Right ventricle myocardium inferior (tissue), 1 donor: ENCODE data around the gene ERCC3. TPM values are rescaled to one million over a fixed set of nuclear protein-coding genes. Genes with fewer than 3 reads are reported as not detected.
"Not testable (repeated sequence)": the region's sequence is repeated elsewhere in the genome, so short reads cannot be mapped to it uniquely, and the experiment has no call there.

Experiments
- ATAC-seq: fragments of 200-7000 bp; cut with Tn5 transposase; one replicate; pipeline ENCODE4 v1.9.1; 2020; ENCODE audit warnings: mild to moderate bottlenecking, moderate library complexity
- DNase-seq: peaks from one replicate; pipeline ENCODE4 v3.0.0; 2021; ENCODE audit errors: missing footprints
- intact Hi-C: fragments of 100-400 bp; cut with DNase I; formaldehyde crosslinking; loops from one replicate; pipeline ENCODE4 v1.11.0; 2022
- total RNA-seq: library from RNA; stranded (reverse); fragmentation: NEBNext Ultra II Directional; extraction: Animal tissue kit (Norgen Biotek cat#: 25700); gene quantifications from one replicate; pipeline ENCODE4 v1.2.1, GENCODE V29; 2021
- donor health status: DM: no; HTN: yes; CAD: no; lungs with severe emphysema.

Gene ERCC3
- total RNA-seq, 1 donor from 2014 or later, result 21.2 TPM

DNA sequence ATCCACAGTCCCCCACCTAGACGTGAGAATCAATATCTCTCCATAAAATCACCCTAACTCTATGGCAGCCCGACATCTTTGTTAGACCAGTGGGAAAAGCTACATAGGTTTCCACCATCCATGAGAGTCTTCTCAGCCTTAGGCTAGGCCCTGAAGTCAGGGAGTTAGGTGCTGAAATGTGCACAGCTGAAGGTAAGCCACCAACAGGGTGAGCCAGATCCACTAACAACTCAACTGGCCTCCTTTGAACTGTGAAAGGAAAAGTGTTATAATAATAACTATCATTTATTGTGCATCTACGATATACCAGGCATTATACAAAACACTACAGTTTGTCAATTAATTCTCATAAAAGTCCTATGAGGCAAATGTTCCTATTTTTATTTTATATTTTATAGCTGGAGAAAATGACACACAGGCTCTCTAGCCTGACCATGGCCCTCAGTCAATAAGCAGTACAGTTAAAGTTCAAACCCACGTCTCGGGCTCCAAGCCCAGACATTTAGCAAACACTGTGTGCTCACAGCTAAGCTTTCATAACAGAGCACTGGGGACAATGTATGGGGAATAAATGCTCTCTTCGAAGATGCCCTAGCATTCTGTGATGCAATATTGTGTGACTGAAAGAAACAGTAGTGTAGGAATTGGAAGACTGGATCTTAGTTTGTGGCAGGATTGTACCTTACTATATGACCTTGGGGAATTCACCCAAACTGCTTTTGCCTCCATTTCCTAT lies 62.6 kb downstream of the ERCC3 start:
- DNase-seq (no peak), ATAC-seq (no peak)
- intact Hi-C loops, result no loop called here

DNA sequence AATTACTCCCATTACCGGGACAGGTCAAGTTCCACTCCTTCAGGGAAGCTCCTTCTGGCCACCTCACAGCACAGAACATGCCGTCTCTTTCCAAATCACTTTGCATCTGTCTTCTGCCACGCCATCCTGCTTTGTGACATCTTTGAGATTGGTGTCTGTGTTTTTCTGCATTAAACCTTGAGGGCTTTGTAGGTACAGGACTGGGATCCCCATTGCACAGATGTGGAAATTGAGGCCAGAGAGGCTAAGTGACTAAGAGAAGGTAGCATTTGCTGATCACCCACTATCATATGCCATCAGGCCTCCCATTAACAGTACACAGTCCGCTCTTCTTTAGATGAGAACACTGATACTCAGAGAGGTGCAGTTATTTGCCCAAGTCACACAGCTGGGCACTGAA lies 64.4 kb downstream of the ERCC3 start:
- no peak for DNase-seq
- no peak for ATAC-seq
- intact Hi-C loops, result no loop called here

DNA sequence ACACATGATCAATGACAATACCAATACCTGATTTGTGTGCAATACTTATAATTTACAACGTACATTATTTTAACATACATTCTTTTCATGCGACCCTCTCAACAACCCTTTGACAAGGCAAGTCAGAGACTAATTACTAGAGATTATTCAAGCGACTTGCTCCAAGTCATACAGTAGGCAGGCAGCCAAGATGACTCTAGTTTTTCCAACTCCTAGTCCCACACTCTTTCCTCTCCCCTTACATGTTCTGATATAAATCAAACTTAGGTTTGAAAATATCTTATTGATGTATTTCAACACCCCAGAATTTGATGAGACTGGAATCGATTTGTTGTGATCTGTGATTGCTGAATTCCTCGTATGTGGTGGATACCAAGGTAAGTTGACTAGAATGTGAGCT lies 65.8 kb downstream of the ERCC3 start:
- no peak for ATAC-seq
- intact Hi-C loops, result no loop called here
- no peak for DNase-seq

DNA sequence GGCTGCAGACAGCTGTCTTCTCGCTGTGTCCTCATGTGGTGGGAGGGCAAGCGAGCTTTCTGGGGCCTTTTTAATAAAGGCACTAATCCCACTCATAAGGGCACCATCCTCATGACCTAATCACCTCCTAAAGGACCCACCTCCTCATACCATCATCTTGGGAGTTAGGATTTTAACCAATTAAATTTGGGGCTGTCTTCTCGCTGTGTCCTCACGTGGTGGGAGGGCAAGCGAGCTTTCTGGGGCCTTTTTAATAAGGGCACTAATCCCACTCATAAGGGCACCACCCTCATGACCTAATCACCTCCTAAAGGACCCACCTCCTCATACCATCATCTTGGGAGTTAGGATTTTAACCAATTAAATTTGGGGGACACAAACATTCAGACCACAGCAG lies 66.7 kb downstream of the ERCC3 start:
- not testable (repeated sequence) for DNase-seq, ATAC-seq

DNA sequence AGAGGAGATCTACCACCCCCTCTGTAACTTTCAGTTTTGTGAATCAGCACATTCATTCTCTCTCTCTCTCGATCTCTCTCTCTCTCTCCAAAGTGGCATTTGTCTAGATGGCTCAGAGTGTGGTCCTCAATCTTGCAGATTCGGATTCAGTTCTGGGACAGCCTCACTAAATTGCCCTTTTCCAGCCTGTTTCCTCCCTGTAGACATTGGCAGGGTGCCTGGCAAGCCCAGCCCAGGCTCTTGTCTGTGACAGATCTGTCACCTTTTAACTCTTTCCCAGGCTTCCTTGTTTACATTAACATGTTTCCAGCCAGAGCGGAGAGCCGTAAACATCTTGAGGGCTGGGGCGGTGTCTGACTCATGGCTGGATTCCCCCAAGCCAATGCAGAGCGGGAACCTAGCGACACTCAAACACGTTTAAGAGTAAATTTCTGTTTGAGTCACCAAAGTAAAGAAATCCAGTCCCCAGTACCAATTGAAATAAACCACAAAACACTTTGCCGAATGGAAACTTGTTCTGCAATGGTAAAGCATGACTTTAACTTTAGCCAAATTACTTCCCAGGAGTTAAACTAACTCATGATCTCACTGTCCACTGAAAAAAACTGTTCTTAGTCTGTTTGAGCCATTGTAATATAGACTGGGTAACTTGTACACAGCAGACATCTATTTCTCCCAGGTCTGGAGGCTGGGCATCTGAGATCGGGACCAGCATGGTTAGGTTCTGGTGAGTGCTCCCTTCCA lies 67.3 kb downstream of the ERCC3 start:
- ATAC-seq (no peak), DNase-seq (no peak)
- intact Hi-C loops, result no loop called here

More for the DNA sequence above, 66.7 kb downstream of the ERCC3 start:
- intact Hi-C loops, result not testable (repeated sequence)

DNA sequence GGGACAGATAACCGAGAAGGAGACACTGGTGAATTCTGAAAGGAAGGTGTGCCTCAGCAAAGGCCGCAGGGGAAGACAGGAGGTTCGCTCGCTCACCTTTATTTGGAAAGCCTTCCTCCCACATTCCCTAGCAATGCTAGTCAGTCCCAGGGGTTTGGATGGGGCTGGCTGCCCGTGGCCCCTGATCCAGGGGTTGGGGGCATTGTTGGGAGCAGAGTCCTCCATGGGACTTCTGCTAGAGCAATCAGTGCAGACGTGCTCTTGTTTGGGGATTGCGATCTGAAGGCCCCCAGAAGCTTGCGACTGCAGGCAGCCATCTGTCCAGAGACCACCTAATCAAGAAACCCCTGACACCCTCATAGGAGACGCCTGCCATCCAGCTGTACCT lies 67.8 kb downstream of the ERCC3 start:
- ATAC-seq, result no peak
- no peak for DNase-seq
- intact Hi-C loops, result no loop called here

DNA sequence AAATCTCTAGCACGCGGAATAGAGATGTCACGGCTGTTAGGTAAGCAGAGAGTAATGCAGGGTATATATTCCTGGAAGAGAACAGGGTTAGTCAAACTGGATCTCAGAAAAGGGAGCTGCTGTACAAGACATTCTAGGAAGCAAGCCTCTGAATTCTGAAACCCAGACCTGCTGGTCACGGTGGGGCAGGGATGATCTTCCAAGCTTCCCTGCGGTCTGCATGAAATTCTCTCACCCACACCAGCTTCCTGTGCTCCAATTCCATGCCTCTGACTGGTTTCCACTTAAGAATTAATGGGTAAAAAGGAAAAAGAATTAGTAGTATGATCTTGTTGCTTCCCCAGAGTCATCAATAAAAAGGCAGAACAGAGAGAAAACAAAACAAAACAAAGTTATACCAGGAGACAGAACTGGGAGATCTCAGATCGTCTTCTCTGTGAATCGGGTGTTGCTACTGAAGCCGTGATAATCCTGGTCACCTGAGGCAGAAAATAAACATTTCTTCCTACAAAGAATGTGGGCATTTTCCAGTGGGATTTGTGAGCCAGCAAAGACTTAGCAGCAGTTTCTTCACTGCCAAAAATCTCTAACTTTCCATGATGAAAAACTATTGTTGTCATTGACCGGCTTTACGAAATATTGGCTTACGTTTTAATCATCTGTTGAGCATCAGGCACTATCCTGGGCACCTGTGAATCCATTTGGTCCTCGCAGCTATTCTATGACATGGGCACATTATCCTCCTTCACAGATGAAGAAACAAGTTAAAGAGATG lies 68.6 kb downstream of the ERCC3 start:
- DNase-seq (no peak), ATAC-seq (no peak)
- intact Hi-C loops, result no loop called here

DNA sequence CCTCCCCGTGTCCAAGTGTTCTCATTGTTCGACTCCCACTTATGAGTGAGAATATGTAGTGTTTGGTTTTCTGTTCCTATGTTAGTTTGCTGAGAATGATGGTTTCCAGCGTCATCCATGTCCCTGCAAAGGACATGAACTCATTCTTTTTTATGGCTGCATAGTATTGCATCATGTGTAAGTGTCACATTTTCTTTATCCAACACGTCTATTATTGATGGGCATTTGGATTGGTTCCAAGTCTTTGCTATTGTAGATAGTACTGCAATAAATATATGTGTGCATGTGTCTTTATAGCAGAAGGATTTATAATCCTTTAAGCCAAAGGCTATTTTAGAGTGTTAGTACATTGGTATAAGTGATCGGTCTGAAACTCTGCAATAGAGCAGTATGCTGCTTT lies 69.8 kb downstream of the ERCC3 start:
- DNase-seq, intact Hi-C loops, ATAC-seq: not testable (repeated sequence)

DNA sequence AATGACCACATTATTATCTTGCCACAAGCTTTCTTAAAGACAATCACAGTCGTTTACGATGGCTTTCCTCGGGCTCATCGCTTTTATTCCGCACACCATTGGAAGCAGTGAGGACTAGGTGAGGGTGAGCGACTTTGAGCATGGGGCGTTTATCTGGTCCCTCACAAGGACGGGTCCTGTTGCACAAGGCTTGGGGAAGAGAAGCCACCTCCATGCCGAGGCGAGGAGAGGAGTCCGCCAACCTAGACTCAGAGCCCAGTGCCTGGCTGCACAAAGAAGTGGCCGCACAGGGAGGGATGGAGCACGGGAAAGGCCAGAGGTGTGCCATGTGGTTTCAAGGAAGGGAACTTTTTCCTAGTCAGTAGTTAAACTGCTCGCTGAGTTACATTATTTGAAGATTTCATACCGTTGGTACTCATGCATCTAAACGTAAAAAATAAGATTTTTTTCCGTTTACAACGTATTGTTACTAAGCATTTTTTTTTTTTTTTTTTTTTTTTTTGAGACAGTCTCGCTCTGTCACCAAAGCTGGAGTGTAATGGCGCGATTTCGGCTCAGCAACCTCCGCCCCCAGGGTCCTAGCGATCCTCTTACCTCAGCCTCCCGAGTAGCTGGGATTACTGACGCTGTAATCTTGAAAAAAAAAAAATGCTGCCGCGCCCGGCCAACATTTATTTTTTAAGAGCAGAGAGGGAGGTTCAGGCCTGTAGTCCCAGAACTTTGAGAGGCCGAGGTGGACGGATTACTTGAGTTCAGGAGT lies 73.0 kb downstream of the ERCC3 start:
- DNase-seq (no peak), ATAC-seq (no peak)
- intact Hi-C loops, result no loop called here

DNA sequence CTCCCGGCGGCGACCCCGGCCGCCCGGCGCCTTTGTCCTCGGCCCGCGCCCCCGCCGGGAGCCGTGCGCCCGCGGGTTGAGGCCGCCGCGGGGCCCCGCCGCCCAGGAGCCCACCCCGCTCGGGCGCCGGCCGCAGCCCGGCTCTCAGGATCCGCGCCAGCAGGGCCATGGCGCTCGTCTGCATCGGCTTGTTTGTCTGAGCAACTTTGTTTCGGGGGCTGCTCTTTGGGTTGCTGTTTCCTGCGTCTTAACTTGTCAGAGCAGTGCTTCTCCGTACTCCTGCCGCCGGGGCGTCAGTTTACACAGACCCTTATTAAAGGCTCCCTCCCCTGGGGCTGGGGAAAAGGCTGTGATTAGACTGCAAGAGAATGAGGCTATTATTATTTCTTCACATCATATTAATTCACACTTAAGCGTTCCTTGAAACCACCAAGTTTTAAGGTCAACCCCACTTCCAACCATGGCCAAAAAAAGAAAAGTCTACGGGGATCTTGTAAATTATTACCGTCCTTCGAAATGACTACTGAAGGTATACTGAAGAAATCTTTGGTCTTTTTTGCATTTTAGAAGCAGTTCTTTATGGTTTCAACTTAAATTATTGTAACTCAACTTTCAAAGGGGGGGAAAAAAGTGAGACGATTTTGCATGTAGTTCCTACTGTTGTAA lies 73.7 kb downstream of the ERCC3 start, which contains the start of gene CYP27C1:
TSS of gene CYP27C1 (minus strand) at position 198 of the 666 bp plus-strand sequence. CDS start at position 169, 29 bp downstream.
- no peak for ATAC-seq
- DNase-seq, result no peak
- intact Hi-C loops, result no loop called here

DNA sequence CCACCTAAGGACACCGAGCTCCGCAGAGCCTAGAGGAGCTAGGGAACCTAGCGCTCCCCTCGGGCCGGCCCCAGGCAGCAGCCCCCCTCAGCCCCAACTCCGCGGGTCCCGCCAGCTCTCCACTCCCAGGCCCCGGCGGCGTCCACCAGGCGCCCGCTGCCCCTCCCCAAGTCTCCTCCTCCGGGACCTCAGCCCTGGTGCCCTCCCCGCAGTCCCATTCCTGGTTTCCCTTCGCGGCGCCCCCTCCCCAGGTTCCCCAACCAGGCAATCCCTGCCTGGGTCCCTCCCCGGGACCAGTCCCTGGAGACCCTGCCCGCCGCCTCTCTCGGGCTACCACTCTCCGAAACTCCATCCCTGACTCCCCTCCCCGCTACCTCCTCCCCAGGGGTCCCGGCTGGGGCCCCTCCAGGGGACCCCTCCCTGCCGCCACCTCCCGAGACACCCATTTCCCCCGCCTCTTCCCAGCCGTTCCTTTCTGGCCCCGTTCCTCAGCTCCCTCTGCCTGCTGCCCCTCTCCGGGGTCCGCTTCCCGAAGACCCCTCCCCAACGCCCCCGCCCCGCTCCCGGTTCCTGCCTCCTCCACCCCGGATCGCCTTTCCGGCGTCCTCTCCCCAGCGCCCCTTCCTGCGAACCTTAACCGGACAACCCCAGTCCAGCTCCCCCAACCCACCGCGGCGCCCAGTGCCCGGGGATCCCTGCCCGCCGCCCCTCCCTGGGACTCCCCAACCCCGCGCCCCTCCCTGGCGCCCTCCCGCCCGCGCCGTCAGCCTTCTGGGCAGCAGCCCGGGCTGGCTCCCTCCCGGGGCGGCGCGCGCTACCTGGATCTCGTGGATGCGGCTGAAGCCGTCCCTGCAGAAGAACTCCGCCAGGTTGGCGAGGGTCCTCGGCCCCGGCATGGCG lies 74.5 kb downstream of the ERCC3 start:
- ATAC-seq (no peak), DNase-seq (no peak)
- intact Hi-C loops, result no loop called here

DNA sequence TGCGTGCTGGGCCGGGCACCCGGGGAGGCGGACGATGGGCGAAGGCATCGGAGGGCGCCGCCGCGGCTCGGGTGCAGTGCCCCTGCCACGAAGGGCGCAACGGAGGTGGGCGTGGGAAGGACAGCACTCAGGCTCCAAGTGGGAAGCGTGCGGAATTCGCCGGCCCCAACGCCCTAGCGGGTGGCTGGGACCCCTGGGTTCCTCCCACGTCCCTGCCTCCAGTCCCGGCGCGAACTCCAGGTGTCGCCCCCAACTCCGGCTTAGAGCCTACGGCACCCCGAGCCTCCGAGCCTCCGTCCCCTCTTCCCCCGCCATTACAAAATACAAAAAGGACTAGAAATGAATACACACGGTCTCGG lies 75.2 kb downstream of the ERCC3 start:
- intact Hi-C loops, result no loop called here
- no peak for ATAC-seq
- no peak for DNase-seq

DNA sequence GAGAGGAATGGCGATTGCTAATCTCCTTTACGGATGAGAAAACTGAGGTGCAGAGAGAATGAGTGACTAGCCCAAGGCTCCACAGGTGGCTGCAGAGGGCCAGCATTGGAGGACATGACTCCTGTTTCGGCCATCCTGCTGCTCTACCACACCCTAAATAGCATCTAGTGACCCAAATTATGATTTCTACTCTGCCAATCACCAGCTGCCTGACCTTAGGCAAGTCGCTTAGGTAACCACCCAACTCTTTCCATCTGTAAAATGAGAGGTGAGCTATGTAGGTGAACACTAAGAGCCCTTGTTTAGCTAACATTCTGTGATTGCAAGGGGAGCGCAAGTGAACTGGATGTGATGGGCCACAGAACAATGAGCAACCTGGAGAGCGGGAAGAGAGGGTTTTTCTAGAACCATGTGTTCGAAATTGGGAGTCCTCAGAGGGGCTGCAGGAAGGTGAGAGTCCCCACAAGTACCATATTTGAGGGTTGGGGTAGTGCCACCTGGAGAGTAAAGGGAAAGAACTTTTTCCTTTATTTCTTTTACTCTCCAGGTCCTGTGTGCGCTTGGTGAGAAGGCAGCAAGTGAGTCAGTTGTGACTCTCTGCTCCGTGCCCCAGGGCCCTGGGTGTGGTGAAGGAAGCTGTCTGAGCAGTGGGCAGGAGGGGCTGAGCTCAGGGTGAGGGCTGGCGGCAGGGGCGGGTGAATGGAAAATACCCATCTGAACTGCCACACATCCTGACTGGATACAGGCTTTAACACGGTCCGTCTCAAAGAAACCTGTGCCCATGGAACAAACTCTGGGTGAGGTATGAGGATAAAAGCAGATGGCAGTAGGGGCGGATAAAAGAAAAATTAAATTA lies 76.2 kb downstream of the ERCC3 start:
- DNase-seq (no peak), ATAC-seq (no peak)
- intact Hi-C loops, result no loop called here

DNA sequence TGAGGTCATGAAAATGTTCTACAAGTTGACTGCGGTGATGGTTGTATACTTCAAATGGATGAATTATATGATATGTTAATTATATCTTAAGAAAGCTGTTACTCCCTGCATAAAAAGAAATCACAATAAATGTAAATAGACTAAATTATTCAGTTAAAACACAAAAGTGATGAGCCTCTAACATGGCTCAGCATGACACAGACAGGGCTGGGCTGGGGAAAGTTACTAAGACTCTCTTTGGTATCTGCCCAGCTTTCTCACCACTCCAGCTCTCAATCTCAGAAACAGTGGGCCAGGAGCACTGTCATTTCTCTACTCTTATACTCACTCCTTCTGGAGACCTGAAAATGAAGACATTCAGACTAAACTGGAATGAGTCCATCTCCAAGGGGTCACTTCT lies 77.4 kb downstream of the ERCC3 start:
- intact Hi-C loops, result no loop called here
- ATAC-seq (no peak), DNase-seq (no peak)

DNA sequence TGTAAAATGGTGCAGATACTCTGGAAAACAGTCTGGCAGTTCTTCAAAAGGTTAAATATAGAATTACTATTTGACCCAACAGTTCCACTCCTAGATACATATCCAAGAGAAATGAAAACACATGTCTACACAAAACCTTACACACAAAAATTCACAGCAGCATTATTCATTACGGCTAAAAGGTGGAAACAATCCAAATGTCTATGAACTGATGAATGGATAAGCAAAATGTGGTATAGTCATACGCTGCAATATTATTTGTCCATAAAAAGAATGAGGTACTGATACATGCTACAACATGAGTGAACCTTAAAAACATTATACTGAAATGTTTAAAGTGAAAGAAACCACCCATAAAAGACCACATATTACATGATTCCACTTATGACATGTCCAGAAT lies 77.8 kb downstream of the ERCC3 start:
- intact Hi-C loops, result no loop called here
- ATAC-seq (no peak), DNase-seq (no peak)

DNA sequence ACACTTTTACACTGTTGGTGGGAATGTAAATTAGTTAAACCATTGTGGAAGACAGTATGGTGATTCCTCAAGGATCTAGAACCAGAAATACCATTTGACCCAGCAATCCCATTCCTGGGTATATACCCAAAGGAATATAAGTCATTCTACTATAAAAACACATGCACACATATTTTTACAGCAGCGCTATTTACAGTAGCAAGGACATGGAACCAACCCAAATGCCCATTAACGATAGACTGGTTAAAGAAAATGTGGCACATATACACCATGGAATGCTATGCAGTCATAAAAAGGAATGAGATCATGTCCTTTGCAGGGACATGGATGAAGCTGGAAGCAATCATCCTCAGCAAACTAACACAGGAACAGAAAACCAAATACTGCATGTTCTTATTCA lies 79.7 kb downstream of the ERCC3 start:
- DNase-seq, intact Hi-C loops, ATAC-seq: not testable (repeated sequence)

DNA sequence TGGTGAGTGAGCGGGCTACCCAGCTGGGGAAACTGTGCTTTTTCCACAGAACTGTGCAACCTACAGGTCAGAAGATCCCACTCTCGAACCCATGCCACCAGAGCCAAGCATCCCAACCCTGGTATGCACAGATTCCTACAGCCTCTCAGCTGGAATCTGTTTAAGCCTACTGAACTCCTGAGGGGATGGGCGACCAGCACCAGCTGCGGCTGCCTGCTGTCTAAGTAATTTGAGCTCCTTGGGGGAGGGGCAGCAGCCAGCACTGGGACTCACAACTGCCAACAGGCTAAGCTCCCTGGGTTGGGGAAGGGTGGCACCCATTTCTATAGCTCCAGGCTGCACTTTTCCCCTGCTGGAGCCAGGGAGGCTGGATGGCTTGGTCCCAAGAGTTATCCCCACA lies 85.6 kb downstream of the ERCC3 start:
- DNase-seq, result no peak
- ATAC-seq, result no peak
- intact Hi-C loops, result no loop called here
